Ovary (tissue), 9 donors: ENCODE data around the gene ANTXR2. TPM values are rescaled to one million over a fixed set of nuclear protein-coding genes. Genes with fewer than 3 reads are reported as not detected.

ENCODE experiments used
- DNase-seq, 5 donors: peaks; one replicate each; pipeline ENCODE4 v3.0.0-alpha.2; 2019 to 2020
- H3K27ac ChIP-seq, 2 donors: fragments of 200-600 bp; one replicate each; pipeline versions ENCODE4 v1.5.1 to v1.8.0; 2019 to 2022
- H3K27me3 ChIP-seq: fragments of 200-600 bp; one replicate; pipeline ENCODE4 v1.8.0; 2022
- H3K36me3 ChIP-seq: fragments of 200-600 bp; sonication (generic); one replicate; pipeline ENCODE4 v1.5.1; 2019
- H3K4me1 ChIP-seq: one replicate; pipeline ENCODE4 v1.8.1; 2013; ENCODE audit warnings: mild to moderate bottlenecking, moderate library complexity; ENCODE audit not compliant: insufficient read depth
- H3K4me3 ChIP-seq: fragments of 200-600 bp; sonication (generic); one replicate; pipeline ENCODE4 v1.5.1; 2017
- H3K9me3 ChIP-seq, 2 donors: fragments of 200-600 bp in 1 of 2; sonication (generic) in 1 of 2; one replicate each; pipeline versions ENCODE4 v1.5.1 to v1.8.1; 2013 to 2019; ENCODE audit warnings: mild to moderate bottlenecking in 1 of 2, moderate library complexity in 1 of 2
- EP300 ChIP-seq: sonication (generic); formaldehyde crosslinking; IDR thresholded peaks from one replicate; pipeline ENCODE4 v1.6.1; 2017; ENCODE audit warnings: antibody characterized with exemption
- POLR2A ChIP-seq: fragments of 450-650 bp; IDR thresholded peaks from one replicate; pipeline ENCODE4 v1.6.1; 2017; ENCODE audit warnings: antibody characterized with exemption, mild to moderate bottlenecking, moderate library complexity
- WGBS, 3 donors: extraction: QIAGEN DNeasy Blood & Tissue Kit in 1 of 3; methylation state at CpG; one replicate each; pipeline versions ENCODE4 v1.1.5 to v1.1.7; 2013 to 2017; 5-methylcytosine and 5-hydroxymethylcytosine counted together
- intact Hi-C, 4 donors: fragments of 100-400 bp; cut with DNase I; formaldehyde crosslinking; loops; one replicate each; pipeline versions ENCODE4 v1.11.0 to v1.15.1; 2022 to 2023
- polyA plus RNA-seq, 2 donors: library from polyadenylated mRNA; stranded (reverse); fragments of 200-250 nt in 1 of 2; fragments of 350-450 nt in 1 of 2; fragmentation: Illumina TruSeq in 1 of 2; extraction: RNeasy Lipid Tissue Mini Kit (QIAGEN cat#74804) in 1 of 2; gene quantifications; one replicate each; pipeline ENCODE4 v1.2.3, GENCODE V29; 2013 to 2014
- total RNA-seq, 7 donors: library from RNA; depleted of rRNA in 2 of 7; stranded (reverse); fragments of >200 nt in 2 of 7; fragmentation: NEBNext Ultra II Directional in 3 of 7; extraction: Animal tissue kit (Norgen Biotek cat#: 25700) in 3 of 7; gene quantifications; one replicate each; pipeline versions ENCODE4 v1.1.0 to v1.2.4, GENCODE V29; 2016 to 2023
- TF ChIP-seq, protein P1 (sequence below), 3 donors: fragments of 450-650 bp in 2 of 3; fragments of 200-600 bp in 1 of 3; IDR thresholded peaks; one replicate each; pipeline versions ENCODE4 v1.5.1 to v1.8.0; 2016 to 2022; ENCODE audit warnings: antibody characterized with exemption in 3 of 3, mild to moderate bottlenecking in 1 of 3
- donor health status: DM: no; HTN: no; CAD: no; lungs with moderate emphysema.
- donor health status: DM: no; HTN: no; CAD: no.
- donor health status: Bipolar disorder and iron deficiency.
- donor health status: DM: yes; HTN: yes; CAD: no.
- donor health status: DM: no; HTN: no; CAD: no.
- donor health status: DM: yes; HTN: yes; CAD: no.

The ANTXR2 gene
- total and polyA plus RNA-seq, 9 donors = 64.4 to 231 (median 88.7) TPM

DNA sequence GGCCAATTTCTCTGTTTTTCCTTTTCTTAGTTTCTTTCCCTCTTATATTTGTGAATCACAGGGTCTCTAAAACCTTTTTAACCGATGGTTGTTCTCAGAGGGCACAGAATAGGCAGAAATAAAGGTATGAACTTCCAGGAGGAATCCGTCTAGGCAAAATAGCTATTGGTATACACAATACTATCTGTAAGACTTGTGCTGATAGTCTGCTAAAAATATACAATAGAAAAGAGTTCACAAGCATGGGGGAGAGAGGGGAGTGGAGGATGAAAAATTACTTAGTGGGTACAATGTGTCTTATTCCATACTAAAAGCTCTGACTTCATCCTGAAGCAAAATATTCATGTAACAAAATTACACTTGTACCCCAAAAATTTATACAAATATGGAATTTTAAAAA, 30.2 kb downstream of the ANTXR2 start:
- Histone ChIP-seq H3K36me3 (no peaks in the 10 kb centered on the region), H3K27ac (peak overlapping the region in 1 of 2 donors; percentile 55), H3K9me3 (no peaks in the 10 kb centered on the region), H3K27me3 (no peaks in the 10 kb centered on the region), H3K4me3 (no peak overlapping the region), H3K4me1 (peaks cover 3% of the 10 kb centered on the region)
- DNase-seq = no peak
- WGBS, 3 donors = 53 to 68% (median 61%) methylated on average over 2 of the region's 2 CpGs
- no peak for TF ChIP-seq POLR2A
- TF ChIP-seq, protein P1, sequence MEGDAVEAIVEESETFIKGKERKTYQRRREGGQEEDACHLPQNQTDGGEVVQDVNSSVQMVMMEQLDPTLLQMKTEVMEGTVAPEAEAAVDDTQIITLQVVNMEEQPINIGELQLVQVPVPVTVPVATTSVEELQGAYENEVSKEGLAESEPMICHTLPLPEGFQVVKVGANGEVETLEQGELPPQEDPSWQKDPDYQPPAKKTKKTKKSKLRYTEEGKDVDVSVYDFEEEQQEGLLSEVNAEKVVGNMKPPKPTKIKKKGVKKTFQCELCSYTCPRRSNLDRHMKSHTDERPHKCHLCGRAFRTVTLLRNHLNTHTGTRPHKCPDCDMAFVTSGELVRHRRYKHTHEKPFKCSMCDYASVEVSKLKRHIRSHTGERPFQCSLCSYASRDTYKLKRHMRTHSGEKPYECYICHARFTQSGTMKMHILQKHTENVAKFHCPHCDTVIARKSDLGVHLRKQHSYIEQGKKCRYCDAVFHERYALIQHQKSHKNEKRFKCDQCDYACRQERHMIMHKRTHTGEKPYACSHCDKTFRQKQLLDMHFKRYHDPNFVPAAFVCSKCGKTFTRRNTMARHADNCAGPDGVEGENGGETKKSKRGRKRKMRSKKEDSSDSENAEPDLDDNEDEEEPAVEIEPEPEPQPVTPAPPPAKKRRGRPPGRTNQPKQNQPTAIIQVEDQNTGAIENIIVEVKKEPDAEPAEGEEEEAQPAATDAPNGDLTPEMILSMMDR (IDR thresholded peaks at IDR 0.05) = no peak
- TF ChIP-seq EP300 = no peak
- intact Hi-C loops = no loop called here

DNA sequence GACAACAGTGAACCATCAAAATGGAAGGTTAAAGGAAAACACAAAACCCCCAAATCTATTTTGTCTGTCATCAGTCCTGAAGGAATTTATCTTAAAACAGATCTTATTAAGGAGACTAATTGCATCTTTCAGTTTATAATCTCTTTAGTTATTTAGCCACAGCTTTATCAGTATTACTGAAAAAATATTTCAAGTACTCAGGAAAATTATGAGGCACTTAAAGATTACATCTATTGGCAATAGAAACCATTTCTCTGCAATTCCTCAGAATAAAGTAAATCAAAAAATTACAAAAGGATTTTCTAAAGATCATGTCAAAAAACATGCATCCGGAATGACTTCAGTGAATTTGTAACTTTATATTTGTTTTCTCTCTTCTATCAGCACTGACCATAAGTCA, 35.2 kb downstream of the ANTXR2 start:
- no peak overlapping the region for H3K4me3 ChIP-seq
- intact Hi-C loops = no loop called here
- no peak for TF ChIP-seq EP300
- TF ChIP-seq, protein P1 (IDR thresholded peaks at IDR 0.05) = no peak
- TF ChIP-seq POLR2A = no peak
- DNase-seq = no peak
- no peaks in the 10 kb centered on the region for H3K27me3 ChIP-seq
- WGBS, 3 donors = 74 to 95% (median 85%) methylated on average over 1 of the region's 1 CpG
- peaks cover 2% of the 10 kb centered on the region for H3K4me1 ChIP-seq
- no peaks in the 10 kb centered on the region for H3K36me3 ChIP-seq
- peak overlapping the region in 1 of 2 donors; percentile 73 for H3K27ac ChIP-seq
- no peaks in the 10 kb centered on the region for H3K9me3 ChIP-seq

DNA sequence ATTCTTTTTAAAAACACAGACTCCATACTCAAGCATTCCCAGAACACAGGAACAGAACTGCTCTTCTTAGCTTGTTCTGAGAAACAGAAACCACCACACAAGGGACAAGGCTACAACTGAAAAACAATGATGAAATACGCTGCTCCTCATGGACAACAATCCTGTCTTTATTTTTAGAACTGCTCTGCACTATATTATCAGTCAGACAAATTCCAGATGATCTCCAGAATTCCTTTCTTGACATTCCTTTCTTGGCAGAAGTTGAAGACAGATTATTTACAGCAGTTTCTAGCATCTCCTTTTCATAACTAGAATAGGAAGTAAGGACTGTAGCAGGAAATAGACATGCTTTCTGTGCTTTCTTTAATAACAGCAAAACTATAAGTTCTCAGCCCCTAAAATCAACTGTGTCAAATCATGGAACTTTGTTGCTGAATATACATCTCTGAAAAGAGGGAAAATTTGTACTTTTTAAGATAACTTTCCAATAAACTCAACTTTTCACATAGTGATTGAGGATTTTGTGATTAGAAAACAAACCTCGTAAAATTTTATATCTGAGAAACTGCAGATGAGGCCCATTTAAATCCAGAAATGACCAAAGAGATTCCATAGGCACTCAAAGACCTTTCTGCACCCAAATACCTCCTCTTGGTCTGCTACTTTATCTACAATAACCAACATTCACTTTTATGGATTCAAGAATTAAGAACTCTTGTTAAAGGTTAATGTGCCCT, 35.9 kb downstream of the ANTXR2 start:
- WGBS, 3 donors = 10 to 17% (median 10%) methylated on average over 2 of the region's 2 CpGs
- peak overlapping the region; percentile 10 for H3K4me3 ChIP-seq
- peak overlapping the region in 1 of 2 donors; percentile 73 for H3K27ac ChIP-seq
- H3K27me3 ChIP-seq = no peaks in the 10 kb centered on the region
- intact Hi-C loops = no loop called here
- H3K9me3 ChIP-seq = no peaks in the 10 kb centered on the region
- no peak for TF ChIP-seq POLR2A
- no peak for TF ChIP-seq EP300
- TF ChIP-seq, protein P1 (IDR thresholded peaks at IDR 0.05) = no peak
- peaks cover 2% of the 10 kb centered on the region for H3K4me1 ChIP-seq
- H3K36me3 ChIP-seq = no peaks in the 10 kb centered on the region
- no peak for DNase-seq

- H3K36me3 ChIP-seq = no peaks in the 10 kb centered on the region
- H3K4me3 ChIP-seq = no peak overlapping the region
- TF ChIP-seq, protein P1 (IDR thresholded peaks at IDR 0.05) = no peak
- TF ChIP-seq EP300 (no peak), POLR2A (no peak)
- DNase-seq = peak in 2 of 5 donors; percentile 20 to 22
- intact Hi-C loops = no loop called here
- WGBS, 3 donors = 41 to 51% (median 44%) methylated on average over 7 of the region's 7 CpGs
- H3K9me3 ChIP-seq = no peaks in the 10 kb centered on the region
- peaks cover 2% of the 10 kb centered on the region for H3K4me1 ChIP-seq
- H3K27ac ChIP-seq = peak overlapping the region; percentile 22 to 73
- no peaks in the 10 kb centered on the region for H3K27me3 ChIP-seq
Measured at GRCh38 chr4:80036306-80036705, 36.7 kb downstream of the ANTXR2 start.
